IPS-15b (cell line): ENCODE measurements around the gene TMEM161A.
"Not testable (repeated sequence)": the region's sequence is repeated elsewhere in the genome, so short reads cannot be mapped to it uniquely, and the experiment has no call there.

ENCODE experiments used
- H3K27me3 ChIP-seq: one replicate; pipeline ENCODE4 v1.6.1; 2013; ENCODE audit warnings: low read length; ENCODE audit not compliant: control insufficient read depth, insufficient read depth
- H3K36me3 ChIP-seq: one replicate; pipeline ENCODE4 v1.6.1; 2013; ENCODE audit warnings: low read length; ENCODE audit not compliant: control insufficient read depth, insufficient read depth
- H3K4me1 ChIP-seq: one replicate; pipeline ENCODE4 v1.6.1; 2013; ENCODE audit warnings: mild to moderate bottlenecking, low read length; ENCODE audit not compliant: control insufficient read depth, insufficient read depth
- H3K4me3 ChIP-seq: one replicate; pipeline ENCODE4 v1.5.1; 2013; ENCODE audit warnings: low read depth, low read length
- H3K9ac ChIP-seq: one replicate; pipeline ENCODE4 v1.6.1; 2013; ENCODE audit warnings: low read depth, mild to moderate bottlenecking, low read length
- H3K9me3 ChIP-seq: one replicate; pipeline ENCODE4 v1.6.1; 2013; ENCODE audit warnings: mild to moderate bottlenecking, low read length; ENCODE audit not compliant: control insufficient read depth, insufficient read depth

The TMEM161A gene

GRCh38 chr19:19105365-19106055, 32.8 kb downstream of the TMEM161A start:
- Histone ChIP-seq H3K9ac (peak overlapping the region; percentile 66), H3K4me3 (peak overlapping the region; percentile 80), H3K36me3 (no peaks in the 10 kb centered on the region), H3K27me3 (no peaks in the 10 kb centered on the region), H3K9me3 (no peaks in the 10 kb centered on the region), H3K4me1 (peaks cover 7% of the 10 kb centered on the region)

- Histone ChIP-seq H3K36me3 (no peaks in the 10 kb centered on the region), H3K4me1 (peaks cover 7% of the 10 kb centered on the region), H3K4me3 (no peak overlapping the region), H3K27me3 (no peaks in the 10 kb centered on the region), H3K9ac (no peak overlapping the region), H3K9me3 (no peaks in the 10 kb centered on the region)
Observed at GRCh38 chr19:19103167-19103566, 35.1 kb downstream of the TMEM161A start.

- not testable (repeated sequence) for H3K9ac ChIP-seq, H3K4me3 ChIP-seq, H3K36me3 ChIP-seq, H3K9me3 ChIP-seq, H3K4me1 ChIP-seq, H3K27me3 ChIP-seq
Observed at GRCh38 chr19:19102566-19102965, 35.7 kb downstream of the TMEM161A start.

- H3K9me3 ChIP-seq: no peaks in the 10 kb centered on the region
- H3K4me3 ChIP-seq: no peak overlapping the region
- H3K36me3 ChIP-seq: no peaks in the 10 kb centered on the region
- H3K9ac ChIP-seq: no peak overlapping the region
- no peaks in the 10 kb centered on the region for H3K27me3 ChIP-seq
- peaks cover 4% of the 10 kb centered on the region for H3K4me1 ChIP-seq
Observed at GRCh38 chr19:19101540-19101939, 36.7 kb downstream of the TMEM161A start.

- no peaks in the 10 kb centered on the region for H3K4me1 ChIP-seq
- H3K9ac ChIP-seq: no peak overlapping the region
Observed at GRCh38 chr19:19098703-19099632, 39.3 kb downstream of the TMEM161A start.

GRCh38 chr19:19098084-19098702, 40.1 kb downstream of the TMEM161A start:
- no peaks in the 10 kb centered on the region for H3K9me3 ChIP-seq
- H3K36me3 ChIP-seq: no peaks in the 10 kb centered on the region
- H3K9ac ChIP-seq: no peak overlapping the region
- H3K4me3 ChIP-seq: no peak overlapping the region
- H3K27me3 ChIP-seq: no peaks in the 10 kb centered on the region
- no peaks in the 10 kb centered on the region for H3K4me1 ChIP-seq

More at GRCh38 chr19:19098703-19099632, 39.3 kb downstream of the TMEM161A start:
- Histone ChIP-seq H3K4me3 (no peak overlapping the region), H3K9me3 (no peaks in the 10 kb centered on the region), H3K27me3 (no peaks in the 10 kb centered on the region), H3K36me3 (no peaks in the 10 kb centered on the region)

GRCh38 chr19:19096641-19097627, 41.3 kb downstream of the TMEM161A start:
- Histone ChIP-seq H3K9ac (no peak overlapping the region), H3K36me3 (no peaks in the 10 kb centered on the region), H3K27me3 (no peaks in the 10 kb centered on the region), H3K9me3 (no peaks in the 10 kb centered on the region), H3K4me1 (no peaks in the 10 kb centered on the region), H3K4me3 (no peak overlapping the region)

- peaks cover 3% of the 10 kb centered on the region for H3K4me1 ChIP-seq
Observed at GRCh38 chr19:19095691-19096090, 42.6 kb downstream of the TMEM161A start.

GRCh38 chr19:19094513-19094912, 43.8 kb downstream of the TMEM161A start:
- H3K9me3 ChIP-seq: no peaks in the 10 kb centered on the region
- H3K27me3 ChIP-seq: no peaks in the 10 kb centered on the region
- H3K4me3 ChIP-seq: no peak overlapping the region
- H3K4me1 ChIP-seq: peaks cover 12% of the 10 kb centered on the region
- H3K9ac ChIP-seq: no peak overlapping the region
- H3K36me3 ChIP-seq: no peaks in the 10 kb centered on the region

More at GRCh38 chr19:19095691-19096090, 42.6 kb downstream of the TMEM161A start:
- Histone ChIP-seq H3K9ac (no peak overlapping the region), H3K27me3 (no peaks in the 10 kb centered on the region), H3K36me3 (no peaks in the 10 kb centered on the region), H3K4me3 (no peak overlapping the region), H3K9me3 (no peaks in the 10 kb centered on the region)

- Histone ChIP-seq H3K36me3 (no peaks in the 10 kb centered on the region), H3K4me1 (peaks cover 12% of the 10 kb centered on the region), H3K9me3 (no peaks in the 10 kb centered on the region), H3K4me3 (no peak overlapping the region), H3K27me3 (no peaks in the 10 kb centered on the region), H3K9ac (peak overlapping the region; percentile 73)
Observed at GRCh38 chr19:19087676-19088075, 50.6 kb downstream of the TMEM161A start.
